HG03520 (cell line): ENCODE measurements around the gene CHN2.

Experiments used
- ATAC-seq: cut with Tn5 transposase; IDR thresholded peaks from one replicate; pipeline ENCODE4 v1.9.1; 2021; ENCODE audit warnings: mild to moderate bottlenecking, moderate library complexity; ENCODE audit not compliant: unreplicated experiment

CHN2 gene

GRCh38 chr7:29329686-29330085, 135.1 kb downstream of the CHN2 start:
- no peak for ATAC-seq

- no peak for ATAC-seq
Observed at GRCh38 chr7:29330136-29330535, 135.6 kb downstream of the CHN2 start.

GRCh38 chr7:29331163-29331562, 136.6 kb downstream of the CHN2 start:
- no peak for ATAC-seq

GRCh38 chr7:29332042-29332811, 137.7 kb downstream of the CHN2 start:
- ATAC-seq = no peak

- ATAC-seq = no peak
Observed at GRCh38 chr7:29332875-29333855, 138.6 kb downstream of the CHN2 start.

- ATAC-seq = no peak
Observed at GRCh38 chr7:29335188-29336083, 140.9 kb downstream of the CHN2 start.

GRCh38 chr7:29337546-29338116, 143.1 kb downstream of the CHN2 start:
- ATAC-seq = no peak

GRCh38 chr7:29340696-29341095, 146.1 kb downstream of the CHN2 start:
- no peak for ATAC-seq

- no peak for ATAC-seq
Observed at GRCh38 chr7:29341156-29341555, 146.6 kb downstream of the CHN2 start.

- ATAC-seq = no peak
Observed at GRCh38 chr7:29342761-29343160, 148.2 kb downstream of the CHN2 start.

- ATAC-seq = no peak
Observed at GRCh38 chr7:29343399-29343798, 148.8 kb downstream of the CHN2 start.

GRCh38 chr7:29344334-29344978, 149.9 kb downstream of the CHN2 start:
- ATAC-seq = no peak

- no peak for ATAC-seq
Observed at GRCh38 chr7:29345590-29345989, 151.0 kb downstream of the CHN2 start.

- ATAC-seq = no peak
Observed at GRCh38 chr7:29346231-29346978, 151.8 kb downstream of the CHN2 start.

GRCh38 chr7:29349362-29349761, 154.8 kb downstream of the CHN2 start:
- ATAC-seq = no peak

- ATAC-seq = no peak
Observed at GRCh38 chr7:29350351-29350750, 155.8 kb downstream of the CHN2 start.

- ATAC-seq = no peak
Observed at GRCh38 chr7:29352041-29352440, 157.5 kb downstream of the CHN2 start.

- ATAC-seq = no peak
Observed at GRCh38 chr7:29353810-29354209, 159.2 kb downstream of the CHN2 start.

- ATAC-seq = no peak
Observed at GRCh38 chr7:29354340-29354739, 159.8 kb downstream of the CHN2 start.
